ENCODE results near the gene ZNF423. TPM values are rescaled to one million over a fixed set of nuclear protein-coding genes. Genes with fewer than 3 reads are reported as not detected.

The ZNF423 gene
- total RNA-seq, 4 donors from 2014 or later: 1.4 to 20.6 (median 4.7) TPM

DNA sequence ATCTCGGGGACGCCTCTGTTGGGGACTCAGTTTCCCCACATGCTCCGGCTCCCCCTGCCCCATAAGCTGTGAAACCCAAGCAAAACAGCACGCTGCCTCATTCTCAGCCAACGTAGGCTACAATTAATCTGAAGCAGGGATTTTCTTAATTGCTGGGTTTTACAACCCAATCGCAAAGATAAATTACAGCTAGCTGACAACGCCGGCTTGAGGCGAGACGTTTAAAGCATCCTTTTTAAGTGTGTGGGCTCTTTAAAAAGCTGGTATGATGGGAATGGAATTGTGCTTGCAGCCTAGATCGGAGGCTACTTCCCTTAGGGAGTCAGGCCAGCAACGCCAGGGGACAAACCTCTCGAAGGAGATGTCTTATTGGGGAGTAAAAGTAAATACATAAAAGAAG lies 185.3 kb downstream of the ZNF423 start:
- H3K4me1 ChIP-seq: no peaks in the 10 kb centered on the region
- no peak overlapping the region for H3K27ac ChIP-seq
- H3K4me3 ChIP-seq: no peak overlapping the region
- H3K9me3 ChIP-seq: no peaks in the 10 kb centered on the region
- TF ChIP-seq POLR2A (IDR thresholded peaks at IDR 0.05): no peak
- TF ChIP-seq, protein P1, sequence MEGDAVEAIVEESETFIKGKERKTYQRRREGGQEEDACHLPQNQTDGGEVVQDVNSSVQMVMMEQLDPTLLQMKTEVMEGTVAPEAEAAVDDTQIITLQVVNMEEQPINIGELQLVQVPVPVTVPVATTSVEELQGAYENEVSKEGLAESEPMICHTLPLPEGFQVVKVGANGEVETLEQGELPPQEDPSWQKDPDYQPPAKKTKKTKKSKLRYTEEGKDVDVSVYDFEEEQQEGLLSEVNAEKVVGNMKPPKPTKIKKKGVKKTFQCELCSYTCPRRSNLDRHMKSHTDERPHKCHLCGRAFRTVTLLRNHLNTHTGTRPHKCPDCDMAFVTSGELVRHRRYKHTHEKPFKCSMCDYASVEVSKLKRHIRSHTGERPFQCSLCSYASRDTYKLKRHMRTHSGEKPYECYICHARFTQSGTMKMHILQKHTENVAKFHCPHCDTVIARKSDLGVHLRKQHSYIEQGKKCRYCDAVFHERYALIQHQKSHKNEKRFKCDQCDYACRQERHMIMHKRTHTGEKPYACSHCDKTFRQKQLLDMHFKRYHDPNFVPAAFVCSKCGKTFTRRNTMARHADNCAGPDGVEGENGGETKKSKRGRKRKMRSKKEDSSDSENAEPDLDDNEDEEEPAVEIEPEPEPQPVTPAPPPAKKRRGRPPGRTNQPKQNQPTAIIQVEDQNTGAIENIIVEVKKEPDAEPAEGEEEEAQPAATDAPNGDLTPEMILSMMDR (IDR thresholded peaks at IDR 0.05): no peak
- no peaks in the 10 kb centered on the region for H3K27me3 ChIP-seq
- H3K36me3 ChIP-seq: no peaks in the 10 kb centered on the region
- DNase-seq: no peak

DNA sequence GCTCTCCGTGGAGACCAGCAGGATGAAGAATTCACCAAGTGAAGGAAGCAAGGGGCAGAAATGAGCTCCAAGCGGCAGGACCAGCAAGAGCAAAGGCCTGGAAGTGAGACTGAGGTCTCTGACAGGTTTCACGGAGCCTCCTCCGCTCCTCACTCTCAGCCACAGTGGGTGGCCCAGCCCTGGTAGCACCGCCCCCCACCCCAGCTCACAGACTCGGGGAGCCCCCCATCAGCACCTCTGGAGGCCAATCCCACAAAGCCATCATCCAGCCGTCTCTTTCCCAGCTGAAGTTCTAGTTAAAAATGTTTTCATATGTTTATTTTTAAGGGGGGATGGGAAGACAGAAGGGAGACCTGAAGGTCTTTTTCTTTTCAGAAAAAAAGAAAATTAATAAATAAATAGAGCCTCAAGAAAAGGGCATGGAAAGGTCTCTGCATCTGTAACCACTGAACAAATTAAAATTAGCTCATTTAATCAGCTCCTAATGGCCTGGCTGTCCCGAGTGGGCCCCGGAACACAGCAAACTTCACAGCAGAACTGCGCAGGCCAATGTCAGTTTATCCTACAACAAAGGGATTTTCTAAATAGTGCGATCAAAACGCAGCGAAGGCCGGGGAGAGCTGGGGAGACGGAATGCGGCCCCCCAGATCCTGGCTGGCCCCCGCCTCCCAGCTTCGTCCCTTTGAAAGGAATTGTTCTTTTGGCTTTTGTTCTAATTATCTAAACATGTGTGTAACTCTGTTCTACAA lies 190.3 kb downstream of the ZNF423 start:
- Histone ChIP-seq H3K36me3 (no peaks in the 10 kb centered on the region), H3K27me3 (no peaks in the 10 kb centered on the region), H3K4me1 (peaks cover 0 to 21% (median 0%) of the 10 kb centered on the region in 4 donors), H3K4me3 (no peak overlapping the region), H3K9me3 (no peaks in the 10 kb centered on the region), H3K27ac (peak overlapping the region in 1 of 4 donors; percentile 83)
- no peak for DNase-seq
- TF ChIP-seq, protein P1 (IDR thresholded peaks at IDR 0.05): no peak
- no peak for TF ChIP-seq POLR2A (IDR thresholded peaks at IDR 0.05)

DNA sequence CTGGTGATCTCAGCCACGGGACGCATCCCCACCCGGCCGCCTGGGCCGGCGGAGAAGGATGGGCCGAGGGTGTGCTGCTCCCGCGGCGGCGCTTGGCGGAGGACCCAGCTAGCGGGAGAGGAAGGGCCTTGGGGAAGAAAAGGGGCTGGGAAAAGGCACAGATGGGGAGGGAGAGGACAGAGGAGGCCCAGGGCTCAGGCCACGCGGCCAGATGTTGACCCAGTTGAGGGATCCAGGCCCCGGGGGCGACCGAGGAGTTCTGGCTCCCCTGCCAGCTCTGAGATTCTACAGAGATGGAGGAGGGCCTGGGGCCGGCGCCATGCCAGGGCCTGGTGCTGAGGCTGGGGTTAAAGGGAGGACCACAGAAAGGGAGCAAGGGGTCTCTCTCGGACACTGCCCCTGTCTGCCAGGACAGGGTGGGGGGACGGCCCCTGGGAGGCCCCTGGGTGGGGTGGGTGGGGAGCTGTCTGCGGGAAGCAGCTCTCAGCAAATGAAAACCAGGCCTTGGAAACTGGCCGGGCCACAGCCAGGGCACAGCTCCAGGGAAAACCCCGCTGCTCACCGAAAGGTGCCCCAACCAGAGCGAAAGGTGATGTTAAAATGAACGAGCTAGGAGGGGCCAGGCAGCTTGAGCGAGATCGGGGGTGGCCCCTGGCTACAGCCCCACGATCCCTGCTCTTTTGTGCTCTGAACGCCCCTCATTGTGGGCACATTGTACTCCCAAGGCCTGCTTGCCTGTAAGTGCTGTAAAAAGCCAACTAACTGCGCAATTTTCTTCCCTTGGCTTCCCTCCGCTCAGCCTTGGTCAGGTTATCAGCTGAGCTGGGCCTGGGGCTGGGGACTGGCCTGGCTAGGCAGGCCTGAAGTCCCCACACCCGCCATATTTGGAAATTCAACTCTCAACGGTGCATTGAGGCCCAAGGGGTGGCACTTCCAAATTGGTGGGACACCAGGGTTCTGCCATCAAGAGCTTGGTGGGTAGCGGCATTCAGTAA lies 191.4 kb downstream of the ZNF423 start:
- Histone ChIP-seq H3K4me1 (peaks cover 0 to 21% (median 0%) of the 10 kb centered on the region in 4 donors), H3K4me3 (peak overlapping the region in 1 of 4 donors; percentile 34), H3K9me3 (no peaks in the 10 kb centered on the region), H3K27me3 (no peaks in the 10 kb centered on the region), H3K36me3 (no peaks in the 10 kb centered on the region), H3K27ac (peak overlapping the region; percentile 46 to 83 (median 60))
- TF ChIP-seq, protein P1 (IDR thresholded peaks at IDR 0.05): no peak
- TF ChIP-seq POLR2A (IDR thresholded peaks at IDR 0.05): no peak
- DNase-seq: no peak

DNA sequence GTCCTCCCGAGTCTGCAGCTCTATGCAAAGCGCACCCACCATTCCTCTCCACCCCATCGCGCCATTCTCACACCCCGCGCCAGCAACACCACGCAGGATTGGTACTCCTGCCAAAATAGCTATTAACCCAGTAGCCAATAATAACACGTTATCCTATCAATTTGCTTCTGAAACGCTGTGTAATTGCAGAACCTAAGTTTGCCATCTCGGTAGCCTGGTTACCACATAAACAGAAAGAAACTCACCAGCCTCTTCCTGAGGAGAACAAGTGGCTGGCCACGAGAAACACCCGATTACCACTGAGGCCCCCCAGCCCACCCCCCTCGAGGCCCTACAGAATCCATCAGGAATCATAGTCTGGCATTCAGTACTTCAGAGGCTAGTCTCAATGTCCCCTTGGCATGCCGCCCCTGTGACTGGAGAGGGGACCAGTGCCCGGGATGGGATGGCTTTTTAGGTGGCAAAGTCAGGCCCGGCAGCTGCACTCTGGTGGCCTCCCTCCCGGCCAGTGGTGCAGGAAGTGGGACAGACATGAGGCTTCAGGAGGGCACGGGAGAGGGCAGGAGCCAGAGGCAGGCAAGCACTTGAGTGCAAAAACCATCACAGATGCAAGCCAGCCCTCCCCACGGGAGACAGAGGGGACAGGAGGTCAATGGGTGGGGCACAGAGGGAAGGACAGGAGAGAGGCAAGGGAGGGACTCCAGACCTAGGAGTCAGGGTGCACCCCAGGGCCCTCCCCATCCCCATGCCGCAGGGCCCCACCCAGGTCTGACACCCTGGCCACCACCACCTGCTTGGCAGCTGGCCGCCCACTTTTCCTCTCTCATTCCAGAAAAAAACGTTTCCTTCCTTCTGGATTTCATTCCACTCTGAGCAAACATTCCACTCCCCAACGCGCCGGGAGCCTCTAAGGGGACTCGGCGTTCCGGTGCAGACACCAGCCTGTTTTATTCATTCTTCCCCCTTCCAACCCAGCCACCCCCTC lies 192.5 kb downstream of the ZNF423 start:
- peak overlapping the region; percentile 46 to 83 (median 60) for H3K27ac ChIP-seq

More for the DNA sequence above, 192.5 kb downstream of the ZNF423 start:
- Histone ChIP-seq H3K27me3 (no peaks in the 10 kb centered on the region), H3K9me3 (no peaks in the 10 kb centered on the region), H3K36me3 (no peaks in the 10 kb centered on the region), H3K4me1 (peaks cover 0 to 21% (median 0%) of the 10 kb centered on the region in 4 donors), H3K4me3 (peak overlapping the region in 1 of 4 donors; percentile 34)
- no peak for DNase-seq
- TF ChIP-seq, protein P1 (IDR thresholded peaks at IDR 0.05): no peak
- no peak for TF ChIP-seq POLR2A (IDR thresholded peaks at IDR 0.05)

Data from Peyer's patch (tissue), 4 donors.